GM12892 (cell line): Measurements from ENCODE around the gene AP1AR. TPM values are rescaled to one million over a fixed set of nuclear protein-coding genes. Genes with fewer than 3 reads are reported as not detected.

Source experiments
- DNase-seq: peaks from one replicate; pipeline ENCODE4 v3.0.0; 2011; ENCODE audit not compliant: insufficient read length
- FAIRE-seq: peaks from 2 replicates; lab custom pipeline; 2011; peaks lifted over from hg19 to GRCh38; lab: Jason Lieb, UNC
- POLR2A ChIP-seq: IDR thresholded peaks from 2 replicates; pipeline ENCODE4 v1.6.1; 2011; ENCODE audit warnings: low read depth, low read length, control low read depth
- POLR2AphosphoS5 ChIP-seq: IDR thresholded peaks from 2 replicates; pipeline ENCODE4 v1.6.1; 2011; ENCODE audit warnings: low read depth, low read length, control low read depth
- TAF1 ChIP-seq: IDR thresholded peaks from 2 replicates; pipeline ENCODE4 v1.6.1; 2011; ENCODE audit warnings: low read depth, mild to moderate bottlenecking, control low read depth, low read length, borderline replicate concordance
- polyA plus RNA-seq: library from polyadenylated mRNA; unstranded; fragments of >200 nt; gene quantifications from one replicate; pipeline ENCODE4 v1.2.1, GENCODE V29; 2012; ENCODE audit warnings: missing spikeins, inconsistent platforms; ENCODE audit not compliant: missing spikeins

Gene AP1AR
- polyA plus RNA-seq, result 15.9 TPM

GRCh38 chr4:112231779-112232713 lies at the start of gene AP1AR:
Gene AP1AR, plus strand, starts transcription at chr4:112231787. Its CDS starts 305 bp downstream, at chr4:112232092.
- TF ChIP-seq POLR2A (peak; percentile 83), POLR2AphosphoS5 (peak; percentile 94), TAF1 (0 out of 2 replicates have a peak, but pooled peaks have one; percentile 58)
- peak; percentile 94 for FAIRE-seq

DNA sequence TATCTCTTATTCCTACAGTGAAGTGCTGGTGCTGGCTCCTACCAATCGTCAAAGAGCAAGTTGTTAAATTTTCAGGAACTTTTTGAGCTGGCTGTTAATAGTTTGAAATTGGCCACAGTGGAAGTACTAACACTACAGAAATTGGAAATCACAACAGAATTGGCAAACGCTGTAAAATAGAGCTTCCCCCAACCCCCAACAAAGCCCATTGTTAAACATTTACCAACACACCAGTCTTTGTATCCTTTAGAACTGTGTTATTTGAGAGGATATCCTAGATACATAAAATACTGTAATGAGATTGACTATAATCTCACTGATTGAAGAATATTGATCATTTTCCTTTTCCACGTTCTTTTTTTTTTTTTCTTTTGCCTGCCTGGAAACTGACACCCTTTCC lies 49.0 kb upstream of the AP1AR start:
- TF ChIP-seq POLR2AphosphoS5 (no peak), POLR2A (no peak), TAF1 (no peak)
- DNase-seq, result no peak

More at GRCh38 chr4:112231779-112232713, at the start of gene AP1AR:
- DNase-seq, result peak; percentile 76

GRCh38 chr4:112183252-112183651 lies 48.3 kb upstream of the AP1AR start:
- DNase-seq, result no peak
- no peak for TF ChIP-seq POLR2A
- TF ChIP-seq TAF1, result no peak
- TF ChIP-seq POLR2AphosphoS5, result no peak
- no peak for FAIRE-seq

More for the DNA sequence above, 49.0 kb upstream of the AP1AR start:
- FAIRE-seq, result no peak

DNA sequence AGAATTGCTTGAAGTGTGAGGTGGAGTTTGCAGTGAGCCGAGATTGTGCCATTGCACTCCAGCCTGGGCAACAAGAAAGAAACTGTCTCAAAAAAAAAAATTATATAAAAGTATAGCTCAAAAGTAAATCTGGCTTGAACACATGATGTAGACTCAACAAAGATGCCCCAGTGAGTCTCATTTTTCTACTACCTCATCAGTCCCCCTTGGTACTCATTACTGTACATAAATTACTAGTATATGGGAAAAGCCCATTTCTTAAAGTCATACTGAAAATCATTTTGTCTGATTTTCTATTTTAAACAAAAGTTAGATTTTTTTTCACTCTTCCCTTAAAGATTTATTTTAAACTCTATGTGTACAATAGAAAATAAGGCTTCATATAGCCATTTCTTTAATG lies 47.1 kb upstream of the AP1AR start:
- DNase-seq (no peak), FAIRE-seq (no peak)
- TF ChIP-seq POLR2A (no peak), TAF1 (no peak), POLR2AphosphoS5 (no peak)

DNA sequence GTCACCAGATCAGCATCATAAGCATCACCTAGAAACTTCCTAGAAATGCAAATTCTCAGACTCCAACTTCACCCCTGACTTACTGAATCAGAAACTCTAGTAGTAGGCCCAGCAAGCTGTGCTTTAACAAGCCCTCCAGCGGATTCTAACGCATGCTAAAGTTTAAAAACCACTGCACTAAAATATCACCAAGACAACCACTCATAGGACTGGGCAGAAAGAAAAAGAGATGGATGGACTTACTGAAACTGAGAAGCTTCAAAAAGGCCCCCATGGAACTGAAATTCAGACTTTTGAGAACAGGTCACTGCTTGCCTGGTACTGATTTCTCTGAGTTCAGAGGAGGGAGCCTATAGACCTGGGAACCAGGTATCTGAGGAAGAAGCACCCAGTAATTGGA lies 46.3 kb upstream of the AP1AR start:
- FAIRE-seq, result peak; percentile 71
- DNase-seq, result no peak
- no peak for TF ChIP-seq TAF1
- no peak for TF ChIP-seq POLR2A
- no peak for TF ChIP-seq POLR2AphosphoS5

- DNase-seq, result no peak
- no peak for FAIRE-seq
Measured at GRCh38 chr4:112185740-112186670, 45.6 kb upstream of the AP1AR start.

DNA sequence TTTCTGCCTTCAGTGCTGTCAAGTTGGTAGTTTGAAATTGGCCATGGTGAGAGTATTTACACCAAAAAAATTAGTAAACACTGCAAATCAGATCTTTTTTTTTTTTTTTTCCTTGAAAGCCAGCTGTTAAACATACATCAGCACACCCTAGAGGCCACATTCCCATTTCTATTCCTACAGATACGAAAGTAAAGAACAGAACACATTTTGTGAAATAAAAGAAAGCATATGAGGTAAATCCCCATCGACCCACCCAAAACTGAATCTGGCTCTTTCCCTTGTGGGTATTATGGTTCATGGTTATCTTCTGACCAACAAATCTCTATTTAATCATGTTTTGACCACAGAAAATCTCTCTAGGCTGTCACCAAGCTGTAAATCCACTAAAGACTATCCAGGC lies 41.8 kb upstream of the AP1AR start:
- no peak for TF ChIP-seq POLR2A
- TF ChIP-seq POLR2AphosphoS5, result no peak
- no peak for TF ChIP-seq TAF1
- no peak for FAIRE-seq
- DNase-seq, result no peak

More at GRCh38 chr4:112185740-112186670, 45.6 kb upstream of the AP1AR start:
- TF ChIP-seq TAF1 (no peak), POLR2AphosphoS5 (no peak), POLR2A (no peak)

- FAIRE-seq (no peak), DNase-seq (no peak)
- TF ChIP-seq TAF1, result no peak
- no peak for TF ChIP-seq POLR2AphosphoS5
- TF ChIP-seq POLR2A, result no peak
Measured at GRCh38 chr4:112190684-112191083, 40.9 kb upstream of the AP1AR start.

DNA sequence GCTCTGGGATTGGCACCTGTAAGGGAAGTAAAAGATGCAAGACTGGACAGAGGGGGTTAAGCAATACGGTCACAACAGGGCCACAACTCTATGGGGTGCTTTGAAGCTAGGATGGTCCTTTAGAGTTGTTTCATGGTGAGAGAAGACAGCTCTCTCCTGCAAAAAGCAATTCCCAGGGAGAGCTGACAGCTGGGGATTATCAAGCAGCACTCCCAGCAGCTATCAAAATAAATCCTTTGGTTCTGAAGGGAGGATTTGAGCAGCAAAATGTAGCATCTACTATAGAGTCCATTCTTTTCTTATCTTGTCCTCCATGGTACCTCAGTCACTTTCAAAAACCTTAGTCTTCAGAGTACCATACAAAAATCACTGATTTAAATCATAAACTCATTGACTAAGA lies 35.1 kb upstream of the AP1AR start:
- FAIRE-seq (no peak), DNase-seq (no peak)
- TF ChIP-seq POLR2AphosphoS5, result no peak
- TF ChIP-seq TAF1, result no peak
- no peak for TF ChIP-seq POLR2A

GRCh38 chr4:112199041-112199440 lies 32.5 kb upstream of the AP1AR start:
- TF ChIP-seq POLR2AphosphoS5 (no peak), TAF1 (no peak), POLR2A (no peak)
- peak; percentile 48 for FAIRE-seq

DNA sequence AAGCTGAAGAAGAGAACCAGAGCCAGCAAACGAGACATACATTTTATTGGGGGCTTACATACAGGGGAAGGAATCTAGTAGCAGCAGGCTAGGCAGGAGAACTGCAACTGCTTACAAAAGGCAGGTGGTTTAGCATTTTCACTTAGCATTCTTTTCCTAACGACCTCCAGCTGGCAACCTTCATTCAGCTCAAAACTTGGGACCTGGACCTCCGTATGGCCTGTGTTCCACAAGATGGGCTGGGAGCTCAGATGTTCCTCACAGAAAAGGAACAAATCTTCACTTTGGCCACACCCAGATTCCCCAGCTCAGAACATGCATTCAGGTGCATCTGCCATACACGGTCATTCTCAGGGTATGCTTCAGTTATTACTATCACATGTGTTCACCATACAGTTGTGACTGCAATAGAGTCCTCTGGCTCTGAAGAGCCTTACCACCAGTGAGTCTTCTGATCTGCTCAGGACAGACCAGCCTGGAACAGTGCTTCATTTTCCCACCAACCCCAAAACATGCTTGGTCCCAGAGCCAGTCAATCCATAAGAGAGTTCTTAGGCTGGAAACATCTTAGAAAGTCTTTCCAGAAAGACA lies 29.6 kb upstream of the AP1AR start:
- DNase-seq (no peak), FAIRE-seq (peak; percentile 89)
- no peak for TF ChIP-seq POLR2A
- no peak for TF ChIP-seq POLR2AphosphoS5
- TF ChIP-seq TAF1, result no peak

More at GRCh38 chr4:112199041-112199440, 32.5 kb upstream of the AP1AR start:
- no peak for DNase-seq

DNA sequence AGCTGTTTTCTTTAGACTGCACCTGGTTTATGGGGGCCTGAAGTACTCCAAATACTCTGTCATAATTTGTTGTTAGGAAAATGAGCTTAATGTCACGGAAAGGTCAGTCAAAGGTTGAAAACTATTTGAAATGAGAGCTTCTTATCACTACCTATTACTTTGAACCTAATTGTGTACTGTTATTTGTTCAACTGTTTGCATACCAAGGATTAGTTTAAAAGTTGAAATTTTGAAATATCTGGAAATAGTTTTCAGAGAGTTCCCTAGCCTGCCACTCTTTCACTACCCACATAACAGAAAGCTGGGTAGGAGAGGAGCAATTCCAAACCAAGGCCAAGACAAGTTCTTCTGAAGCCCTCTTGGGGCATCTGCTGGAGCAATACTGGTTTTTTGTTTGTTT lies 28.0 kb upstream of the AP1AR start:
- FAIRE-seq (no peak), DNase-seq (no peak)

More for the DNA sequence above, 28.0 kb upstream of the AP1AR start:
- TF ChIP-seq POLR2A (no peak), TAF1 (no peak), POLR2AphosphoS5 (no peak)
